IPS DF 4.7 (cell line): Measurements from ENCODE around the gene SCAMP4.

Source experiments
- DNase-seq: peaks from one replicate; pipeline ENCODE4 v3.0.0-alpha.2; 2013; ENCODE audit warnings: low spot score; ENCODE audit errors: extremely low read depth

Gene SCAMP4

GRCh38 chr19:1956122-1956494, 50.9 kb downstream of the SCAMP4 start:
- no peak for DNase-seq

DNA sequence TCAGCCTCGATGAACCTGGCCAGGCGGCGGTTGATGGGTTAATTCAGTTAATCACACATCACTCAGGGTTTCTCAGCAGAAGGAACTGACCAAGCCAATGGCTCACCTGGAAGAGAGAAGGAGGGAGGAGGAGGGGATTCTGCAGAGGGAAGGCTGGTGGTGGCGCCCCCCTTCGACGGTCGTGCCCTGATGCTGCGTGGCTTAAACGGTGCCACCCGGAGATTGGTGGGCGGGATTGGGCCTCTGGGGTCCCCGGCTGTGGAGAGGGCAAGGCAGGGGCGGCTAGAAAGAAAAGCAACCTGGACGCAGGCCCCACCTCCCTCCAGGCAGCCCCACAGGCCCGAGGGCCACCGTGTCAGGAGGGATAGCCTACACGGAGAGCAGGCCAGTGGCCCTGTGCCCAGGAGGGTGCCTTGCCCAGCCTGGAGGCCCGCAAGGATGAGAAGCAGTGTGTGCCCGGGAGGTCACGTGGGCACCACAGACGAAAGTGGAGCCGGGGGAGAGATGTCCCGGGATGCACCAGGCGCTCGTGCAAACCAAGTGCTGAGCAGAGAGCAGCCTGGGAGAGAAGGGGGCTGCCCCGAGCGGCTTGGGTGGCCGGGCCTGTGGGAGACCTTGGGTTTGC, 51.8 kb downstream of the SCAMP4 start:
- DNase-seq = no peak

GRCh38 chr19:1957562-1958248, 52.5 kb downstream of the SCAMP4 start:
- DNase-seq = no peak

DNA sequence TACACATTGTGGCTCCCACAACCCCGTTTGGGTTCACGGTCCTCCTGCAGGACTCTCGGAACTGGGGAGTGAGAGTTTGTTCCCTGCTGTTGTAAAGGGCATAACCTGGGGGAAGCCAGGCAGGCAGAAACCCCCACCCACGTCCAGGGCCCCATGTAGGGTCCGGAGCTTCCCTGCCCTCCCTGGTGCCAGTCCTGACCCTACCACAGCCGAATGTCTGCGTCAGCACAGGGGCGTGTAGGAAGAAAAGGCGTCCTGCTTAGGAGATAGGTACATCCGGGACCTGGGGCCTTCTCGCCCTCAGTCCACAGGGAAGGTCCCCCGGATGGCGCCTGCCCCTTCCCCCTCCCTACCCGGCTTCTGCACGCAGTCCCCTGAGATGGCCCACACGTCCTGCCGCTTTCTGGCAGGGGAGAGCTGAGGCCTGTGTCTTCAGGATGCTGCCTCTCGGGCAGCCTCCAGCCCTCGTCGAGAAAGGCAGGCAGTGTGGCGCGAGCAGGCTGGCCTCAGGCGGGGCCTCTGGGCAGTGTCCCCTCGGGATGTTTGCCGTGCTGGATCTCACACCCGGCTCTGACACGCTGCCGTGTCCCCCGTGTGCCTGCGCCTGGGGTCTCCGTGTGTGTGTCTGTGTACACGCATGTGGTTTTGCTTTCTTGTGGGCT, 54.9 kb downstream of the SCAMP4 start:
- DNase-seq = no peak

DNA sequence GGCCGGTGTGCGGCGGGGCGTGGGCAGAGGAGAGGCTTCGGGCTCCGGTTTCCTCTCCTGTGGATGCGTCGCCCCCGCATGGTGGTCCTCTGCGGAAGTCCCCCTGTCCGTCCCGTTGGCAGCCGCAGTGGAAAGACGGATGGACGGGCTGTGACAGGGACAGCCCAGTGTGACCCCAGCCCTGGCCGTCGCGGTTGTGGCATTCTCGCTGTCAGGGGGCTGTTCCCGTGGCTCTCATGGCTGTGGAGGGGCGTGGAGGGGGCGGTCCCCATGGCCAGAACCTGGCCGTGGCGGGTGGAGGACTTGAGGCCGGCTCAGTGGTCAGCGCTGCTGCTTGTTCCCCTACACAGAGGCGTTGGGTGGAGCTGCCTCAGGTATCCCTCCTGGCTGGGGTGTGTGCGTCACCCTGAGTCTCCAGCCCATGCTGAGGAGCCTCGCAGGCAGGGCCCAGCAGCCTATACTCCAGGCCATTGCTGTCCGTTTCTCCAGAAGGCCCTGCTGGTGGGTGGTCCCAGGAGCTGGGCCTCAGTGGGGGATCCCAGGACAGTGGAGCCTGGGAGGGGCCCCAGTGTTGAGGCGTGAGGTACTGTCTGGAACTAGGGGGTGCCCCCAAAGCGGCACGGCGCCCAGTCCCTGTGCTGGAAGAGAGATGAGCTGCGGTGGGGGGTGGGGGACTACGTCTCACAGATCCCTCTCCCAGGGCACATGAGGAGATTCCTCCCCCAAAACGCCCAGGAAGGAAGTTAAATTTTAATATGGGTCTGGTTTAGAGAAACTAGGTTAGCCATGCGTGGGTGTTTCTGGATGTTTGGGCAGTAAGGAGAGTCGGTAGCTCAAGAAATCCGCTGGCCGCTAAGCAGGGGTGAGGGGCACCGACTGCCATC, 56.0 kb downstream of the SCAMP4 start:
- DNase-seq = no peak

DNA sequence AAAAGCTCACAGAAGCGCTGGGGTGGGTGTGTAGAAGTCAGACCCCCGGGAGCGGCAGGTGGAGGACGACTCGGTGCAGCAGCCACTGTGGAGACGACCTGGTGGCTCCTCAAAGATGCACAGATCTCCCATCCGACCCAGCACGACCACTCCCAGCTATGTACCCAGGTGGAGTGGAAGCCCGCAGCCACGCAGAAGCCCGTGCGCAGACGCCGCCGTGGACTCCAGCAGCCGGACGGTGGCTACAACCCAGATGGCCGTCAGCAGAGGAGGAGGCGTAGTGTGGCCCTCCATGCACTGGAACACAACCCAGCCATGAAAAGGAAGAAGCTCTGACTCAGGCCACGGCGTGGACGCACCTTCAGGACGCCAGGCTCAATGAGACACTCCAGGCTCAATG, 57.5 kb downstream of the SCAMP4 start:
- no peak for DNase-seq

GRCh38 chr19:1967087-1967608, 61.9 kb downstream of the SCAMP4 start:
- no peak for DNase-seq

- no peak for DNase-seq
These were observed 63.3 kb downstream of the SCAMP4 start for GRCh38 chr19:1968279-1969175.

DNA sequence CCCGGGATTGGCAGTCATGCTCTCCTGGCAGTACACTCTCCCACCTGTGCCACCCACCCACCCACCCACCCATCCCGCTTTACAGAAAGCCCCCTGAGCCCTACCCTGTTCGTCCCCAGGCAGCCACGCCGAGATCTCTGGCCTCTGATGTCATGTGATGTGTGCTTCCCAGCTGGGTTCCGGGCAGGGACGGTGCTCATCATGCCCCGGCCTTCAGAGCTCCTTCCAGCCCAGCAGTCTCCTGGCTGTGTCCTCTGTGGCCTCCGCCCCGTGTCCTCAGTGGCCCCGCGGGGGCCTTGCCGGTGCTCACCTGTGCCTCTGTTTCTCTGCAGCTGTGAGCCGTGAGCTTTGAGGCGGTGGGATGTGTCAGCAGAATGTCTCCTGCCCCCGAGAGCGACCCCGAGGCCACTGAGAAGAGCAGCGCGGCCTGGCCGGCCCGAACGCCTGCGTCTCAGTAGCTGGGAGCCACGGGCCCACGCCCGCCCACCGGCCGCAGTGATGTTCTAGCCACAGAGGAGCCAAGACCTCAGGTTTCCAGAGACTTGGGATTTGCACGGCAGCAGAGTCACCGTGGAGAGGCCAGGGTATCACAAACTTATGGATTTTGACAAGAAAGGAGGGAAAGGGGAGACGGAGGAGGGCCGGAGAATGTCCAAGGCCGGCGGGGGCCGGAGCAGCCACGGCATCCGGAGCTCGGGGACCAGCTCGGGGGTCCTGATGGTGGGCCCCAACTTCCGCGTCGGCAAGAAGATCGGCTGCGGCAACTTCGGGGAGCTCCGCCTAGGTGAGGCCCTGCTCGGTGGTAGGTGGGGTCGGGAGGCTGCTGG, 64.2 kb downstream of the SCAMP4 start:
- DNase-seq = no peak

GRCh38 chr19:1970003-1970805, 65.0 kb downstream of the SCAMP4 start:
- DNase-seq = no peak

DNA sequence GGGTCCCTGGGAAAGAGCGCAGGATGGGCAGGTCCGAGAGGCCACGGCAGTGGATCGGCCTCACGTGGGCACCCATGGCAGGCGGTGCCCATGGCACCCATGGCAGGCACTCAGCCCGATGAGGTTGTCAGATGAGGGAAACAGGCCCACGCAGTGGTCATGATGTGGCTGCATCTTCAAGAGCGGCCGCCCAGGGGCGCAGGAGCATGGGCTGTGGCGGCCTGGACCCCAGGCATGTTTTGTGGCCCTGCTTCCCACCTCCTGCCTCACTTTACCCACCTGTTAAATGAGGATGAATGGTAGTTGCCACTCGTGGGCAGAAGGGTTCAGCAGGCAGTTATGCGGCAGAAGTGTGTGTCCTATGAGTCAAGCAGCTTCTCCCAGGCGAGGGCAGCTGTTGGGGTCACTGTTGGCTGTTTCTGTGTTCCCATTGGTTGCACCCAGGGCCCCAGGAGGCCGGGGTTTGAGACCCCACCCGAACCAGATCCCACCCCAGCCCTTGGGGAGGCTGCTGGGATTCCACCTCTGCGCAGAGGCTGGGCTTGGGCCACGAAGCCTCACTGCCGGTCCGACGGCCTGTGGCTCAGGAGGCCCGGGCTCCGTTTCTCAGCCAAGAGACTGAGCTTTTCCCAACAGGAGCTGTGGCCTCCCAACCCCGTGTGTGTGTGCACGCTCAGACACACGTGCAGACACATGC, 65.8 kb downstream of the SCAMP4 start:
- no peak for DNase-seq

DNA sequence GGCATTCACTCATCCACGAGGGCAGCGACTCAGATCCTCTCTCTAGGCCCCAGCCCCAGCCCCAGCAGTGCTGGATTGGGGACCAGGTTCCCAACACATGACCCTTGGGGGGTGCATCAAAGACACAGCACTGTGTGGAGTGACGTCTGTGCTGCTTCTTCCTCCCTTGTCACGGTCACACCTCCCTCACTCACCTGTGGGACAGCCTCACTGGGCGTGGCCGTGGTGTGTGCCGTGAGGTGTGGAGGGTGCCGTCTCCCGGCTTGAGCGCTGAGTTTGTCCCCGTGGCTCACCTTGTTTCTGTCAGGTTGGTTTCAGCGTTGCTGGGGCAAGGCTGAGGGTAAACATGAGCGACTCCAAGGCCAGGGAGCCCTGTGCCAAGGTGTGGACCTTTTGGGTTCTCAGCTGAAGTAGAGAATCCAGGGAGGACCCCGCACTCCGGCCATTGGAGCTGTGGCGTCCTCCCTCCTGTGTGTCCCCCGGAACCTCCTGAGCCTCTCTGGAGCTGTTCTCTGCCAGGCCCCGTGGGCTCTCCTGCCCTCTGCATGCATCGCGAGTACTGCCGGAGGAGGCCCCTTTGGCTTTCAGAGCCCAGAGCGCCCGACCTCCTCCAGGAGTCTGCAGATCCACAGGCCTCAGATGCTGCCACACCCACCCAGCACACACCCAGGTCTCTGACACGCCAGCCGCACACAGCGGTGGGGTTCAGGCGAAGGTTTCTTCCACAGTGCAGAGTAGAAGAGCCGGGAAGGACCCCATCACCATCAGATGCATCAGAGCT, 69.4 kb downstream of the SCAMP4 start:
- no peak for DNase-seq

- no peak for DNase-seq
These were observed 69.9 kb downstream of the SCAMP4 start for GRCh38 chr19:1975162-1975480.
